GM18868 (cell line): ENCODE data around the gene TSPYL4.
A peak's percentile ranks its signal among the peaks of the same experiment; 100 is the strongest.

Experiments used
- ATAC-seq: cut with Tn5 transposase; IDR thresholded peaks from one replicate; pipeline ENCODE4 v1.9.1; 2021; ENCODE audit warnings: mild to moderate bottlenecking, moderate library complexity; ENCODE audit not compliant: unreplicated experiment

TSPYL4 gene

GRCh38 chr6:116229287-116229913, 24.5 kb downstream of the TSPYL4 start:
- ATAC-seq = no peak

DNA sequence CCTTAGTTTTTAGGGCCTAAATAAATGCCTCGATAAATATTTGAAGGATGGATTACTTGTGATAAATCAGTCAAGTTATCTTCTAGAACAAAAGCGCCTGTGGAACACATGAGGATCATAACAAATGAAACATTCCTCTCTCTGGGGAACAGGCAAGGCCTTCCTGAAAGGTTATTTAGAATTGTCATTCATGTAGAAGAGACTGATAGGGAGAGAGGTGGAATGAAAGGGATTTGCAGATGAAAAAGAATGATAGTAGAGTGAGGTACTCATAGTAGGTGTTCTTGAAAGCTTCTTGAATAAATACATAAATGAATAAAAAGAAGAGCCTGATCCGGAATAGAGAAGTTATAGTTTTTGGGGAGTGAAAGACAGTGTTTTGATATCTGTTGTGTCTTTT, 30.5 kb downstream of the TSPYL4 start:
- no peak for ATAC-seq

GRCh38 chr6:116221911-116222310, 32.0 kb downstream of the TSPYL4 start:
- ATAC-seq = no peak

DNA sequence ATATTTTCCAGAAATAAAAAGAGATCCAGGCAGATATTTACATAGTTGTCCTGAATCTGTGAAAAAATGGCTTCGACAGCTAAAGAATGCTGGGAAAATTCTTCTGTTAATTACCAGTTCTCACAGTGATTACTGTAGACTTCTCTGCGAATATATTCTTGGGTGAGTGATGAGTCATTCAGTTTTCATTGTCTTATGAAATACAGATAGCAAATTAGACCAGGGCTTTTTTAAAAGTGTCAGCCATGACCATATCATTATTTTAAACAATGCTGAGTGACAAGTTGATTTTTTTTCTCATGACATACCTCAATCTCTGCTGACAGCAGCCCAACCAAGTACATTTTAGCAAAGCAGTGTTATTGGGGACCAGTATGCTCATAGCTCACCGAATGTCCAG, 32.8 kb downstream of the TSPYL4 start:
- no peak for ATAC-seq

DNA sequence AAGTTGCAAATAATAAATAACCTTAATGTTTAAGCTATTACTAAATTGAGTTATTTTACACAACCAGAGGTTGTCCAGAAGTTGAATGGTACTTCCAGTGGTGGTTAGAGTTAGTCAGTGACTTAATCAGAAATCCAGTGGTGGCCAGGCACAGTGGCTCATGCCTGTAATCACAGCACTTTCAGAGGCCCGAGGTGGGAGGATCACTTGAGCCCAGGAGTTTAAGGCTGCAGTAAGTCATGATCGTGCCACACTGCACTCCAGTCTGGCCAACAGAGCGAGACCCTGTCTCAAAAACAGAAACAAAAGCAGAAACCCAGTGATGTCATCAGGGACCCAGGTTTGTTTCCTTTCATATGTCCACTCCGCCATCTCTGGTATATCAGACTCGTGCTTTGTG, 35.0 kb downstream of the TSPYL4 start:
- no peak for ATAC-seq

- no peak for ATAC-seq
Measured at GRCh38 chr6:116218172-116218633, 35.7 kb downstream of the TSPYL4 start.

DNA sequence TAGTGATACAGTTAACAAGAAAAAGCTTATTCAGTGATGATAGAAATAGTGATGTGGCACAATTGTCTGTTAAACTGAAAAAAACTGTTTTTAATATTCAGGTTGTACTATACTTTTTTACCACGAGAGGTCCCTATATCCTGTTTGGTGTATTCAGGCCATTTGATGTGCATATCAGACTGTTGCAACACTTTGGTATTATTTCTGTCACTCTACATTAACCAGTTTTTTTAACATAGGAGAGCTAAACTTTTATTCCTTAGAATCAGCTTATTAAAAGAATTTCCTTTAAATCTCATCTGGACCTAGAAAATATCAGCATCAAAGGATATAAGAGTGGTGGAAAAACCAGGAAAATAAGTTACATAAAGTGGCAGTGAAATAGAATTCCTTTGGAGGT, 36.8 kb downstream of the TSPYL4 start:
- ATAC-seq = peak; percentile 71

GRCh38 chr6:116215414-116215813, 38.5 kb downstream of the TSPYL4 start:
- ATAC-seq = no peak

DNA sequence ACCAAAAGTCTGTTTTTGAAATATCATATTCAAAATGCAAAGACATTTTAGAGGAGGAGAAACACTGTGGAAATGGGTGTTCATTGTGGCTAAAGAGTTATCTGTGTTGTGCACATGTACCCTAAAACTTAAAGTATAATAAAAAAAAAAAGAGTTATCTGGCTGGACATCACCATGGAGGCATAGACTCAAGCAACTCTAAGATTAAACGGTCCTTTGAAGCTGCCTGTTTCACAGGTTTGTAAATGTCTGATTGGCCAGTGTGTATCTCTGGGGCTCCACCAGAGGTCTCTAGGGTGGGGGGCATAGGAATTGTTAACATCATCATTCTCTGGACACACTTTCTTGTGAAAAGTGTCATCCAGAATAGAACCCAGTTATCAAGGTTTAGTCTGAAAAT, 39.2 kb downstream of the TSPYL4 start:
- ATAC-seq = no peak

DNA sequence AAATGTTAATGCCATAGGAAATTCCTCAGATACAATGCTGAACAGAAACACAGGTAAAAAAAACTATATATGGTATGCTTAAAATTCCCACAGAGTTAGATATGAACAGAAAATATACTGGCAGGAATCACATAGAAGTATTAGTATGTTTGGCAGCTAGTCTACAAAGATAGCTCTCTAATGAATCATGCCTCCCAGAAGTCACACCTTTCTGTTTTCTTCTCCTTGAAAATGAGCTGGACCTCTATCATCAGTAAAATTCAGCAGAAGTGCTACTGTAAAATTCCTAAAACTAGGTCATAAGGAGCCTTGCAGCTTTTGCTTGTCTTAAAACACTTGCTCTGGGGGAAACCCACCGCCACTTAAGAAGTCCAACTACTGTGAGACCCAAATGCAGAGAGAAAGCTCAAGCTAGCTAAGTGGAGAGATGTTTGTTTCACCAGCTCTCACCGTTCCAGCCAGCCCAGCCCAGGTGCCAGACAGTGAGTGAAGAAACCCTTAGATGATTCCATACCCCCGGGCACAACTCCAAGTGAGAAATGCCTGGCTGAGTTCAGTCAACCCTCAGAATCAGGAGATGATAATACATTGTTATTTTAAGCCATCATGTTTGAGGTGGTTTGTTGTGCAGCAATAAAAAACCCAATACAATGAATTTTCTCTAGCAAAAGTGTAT, 43.0 kb downstream of the TSPYL4 start:
- no peak for ATAC-seq

GRCh38 chr6:116210316-116210715, 43.6 kb downstream of the TSPYL4 start:
- ATAC-seq = no peak

GRCh38 chr6:116208056-116208785, 45.7 kb downstream of the TSPYL4 start:
- no peak for ATAC-seq

DNA sequence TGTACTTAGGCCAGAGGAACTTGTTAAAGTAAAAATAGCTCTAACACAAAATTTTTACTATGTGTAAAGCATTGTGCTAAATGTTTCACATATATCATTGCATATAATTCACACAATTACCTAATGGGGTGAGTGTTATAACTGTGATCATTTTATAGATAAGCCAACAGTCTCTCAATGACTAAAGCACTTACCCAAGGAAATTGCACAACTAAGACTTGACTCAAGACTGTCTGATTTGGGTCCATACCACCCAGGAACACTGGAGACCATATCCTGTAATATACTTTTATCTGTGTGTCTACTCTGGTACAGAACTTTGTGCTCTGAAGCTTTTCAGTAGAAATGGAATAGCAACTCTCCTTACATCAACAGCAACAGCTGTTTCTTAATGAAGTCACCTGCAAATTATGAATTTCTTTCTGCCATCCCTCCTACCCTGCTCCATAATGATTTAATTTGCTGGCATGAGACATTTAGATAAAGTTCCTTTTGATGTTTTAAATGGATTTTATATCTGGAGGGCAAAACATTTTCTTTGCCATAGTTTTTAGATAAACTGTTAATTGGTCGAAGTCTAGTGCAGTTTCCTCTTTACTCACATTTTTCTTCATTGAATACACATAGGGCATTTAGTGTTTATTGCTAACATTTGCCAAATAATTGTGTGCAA, 47.5 kb downstream of the TSPYL4 start:
- no peak for ATAC-seq

DNA sequence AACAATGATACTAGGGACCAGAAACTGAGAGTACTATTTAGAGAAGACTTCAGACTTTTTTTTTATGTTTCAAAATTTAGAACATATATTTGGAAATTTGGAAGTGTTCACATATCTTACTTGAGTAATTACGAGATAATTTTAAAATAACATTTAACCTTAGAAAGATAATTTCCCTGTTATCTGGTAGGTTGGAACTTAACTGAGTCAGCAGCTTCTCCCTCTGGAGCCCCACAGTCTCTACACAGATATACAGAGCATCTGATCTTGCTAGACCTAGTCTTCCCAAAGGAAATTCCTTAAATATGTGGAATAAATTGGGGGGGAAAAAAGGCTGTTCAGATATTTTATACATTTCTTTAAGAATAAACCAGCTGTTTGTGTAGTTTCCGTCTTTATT, 48.6 kb downstream of the TSPYL4 start:
- ATAC-seq = peak; percentile 6

DNA sequence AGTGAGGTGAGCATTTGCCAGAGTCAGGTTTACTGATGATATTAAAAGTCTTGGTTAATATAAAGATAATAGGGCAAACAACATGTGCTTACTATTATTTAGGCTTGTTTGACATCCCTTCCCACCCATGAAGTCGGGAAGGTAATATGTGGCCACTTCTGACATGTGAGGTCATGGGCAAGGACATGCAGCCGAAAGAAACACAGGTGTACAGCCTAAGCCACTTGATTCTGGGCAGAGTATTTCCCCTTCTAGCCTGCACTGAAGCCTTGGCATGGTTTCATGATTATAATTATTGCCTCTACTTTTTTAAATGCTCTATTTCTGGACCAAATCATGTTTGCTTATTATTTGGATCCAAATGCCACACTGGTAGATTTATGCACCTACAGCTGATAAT, 52.3 kb downstream of the TSPYL4 start:
- ATAC-seq = no peak

- no peak for ATAC-seq
Measured at GRCh38 chr6:116200619-116201249, 53.1 kb downstream of the TSPYL4 start.
